Left ventricle myocardium inferior (tissue), 1 donor: ENCODE results near the gene TPH1. TPM values are rescaled to one million over a fixed set of nuclear protein-coding genes. Genes with fewer than 3 reads are reported as not detected.

Source experiments
- DNase-seq: peaks from one replicate; pipeline ENCODE4 v3.0.0-alpha.2; 2020
- H3K27ac ChIP-seq: fragments of 200-600 bp; replicated peaks from 2 replicates; pipeline ENCODE4 v1.8.0; 2021
- H3K27me3 ChIP-seq: fragments of 200-600 bp; 2 replicates; pipeline ENCODE4 v1.8.0; 2021; ENCODE audit warnings: low read depth
- H3K36me3 ChIP-seq: fragments of 200-600 bp; 2 replicates; pipeline ENCODE4 v1.8.0; 2021
- H3K4me1 ChIP-seq: fragments of 200-600 bp; 2 replicates; pipeline ENCODE4 v1.8.0; 2021
- H3K4me3 ChIP-seq: fragments of 200-600 bp; 2 replicates; pipeline ENCODE4 v1.8.0; 2021; ENCODE audit warnings: mild to moderate bottlenecking, moderate library complexity
- H3K9me3 ChIP-seq: fragments of 200-600 bp; replicated peaks from 2 replicates; pipeline ENCODE4 v1.8.0; 2021
- intact Hi-C: fragments of 100-400 bp; cut with micrococcal nuclease; formaldehyde crosslinking; loops from one replicate; pipeline ENCODE4 v1.11.0; 2022
- total RNA-seq: library from RNA; stranded (reverse); fragmentation: NEBNext Ultra II Directional; extraction: Animal tissue kit (Norgen Biotek cat#: 25700); gene quantifications from one replicate; pipeline ENCODE4 v1.2.1, GENCODE V29; 2021
- TF ChIP-seq, protein P1 (sequence below): fragments of 200-600 bp; IDR thresholded peaks from 2 replicates; pipeline ENCODE4 v1.8.0; 2021; ENCODE audit warnings: antibody characterized with exemption, mild to moderate bottlenecking, borderline replicate concordance
- donor health status: DM: no; HTN: yes; CAD: no; lungs with severe emphysema.

The TPH1 gene
- total RNA-seq, 1 donor from 2014 or later, result not detected

DNA sequence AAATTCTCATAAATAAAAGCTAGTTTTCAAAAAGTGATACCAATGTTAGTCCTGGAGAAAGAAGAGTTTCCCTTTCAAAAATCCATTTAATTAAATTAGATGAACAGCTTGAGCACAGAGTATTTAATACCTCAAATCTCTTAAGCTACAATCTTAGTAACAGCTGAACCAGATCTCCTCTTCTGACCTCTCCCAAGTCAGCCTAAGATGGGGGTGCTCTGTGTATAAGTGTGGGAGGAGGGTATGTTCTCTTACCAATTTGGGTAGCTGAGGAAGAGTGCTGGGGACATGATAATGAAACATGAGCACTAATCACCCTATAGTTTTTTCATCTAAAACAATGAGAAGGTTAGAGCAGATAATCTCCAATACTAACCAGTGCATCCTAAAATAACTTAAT lies 9.6 kb downstream of the TPH1 start:
- intact Hi-C loops, result no loop called here
- DNase-seq, result no peak

DNA sequence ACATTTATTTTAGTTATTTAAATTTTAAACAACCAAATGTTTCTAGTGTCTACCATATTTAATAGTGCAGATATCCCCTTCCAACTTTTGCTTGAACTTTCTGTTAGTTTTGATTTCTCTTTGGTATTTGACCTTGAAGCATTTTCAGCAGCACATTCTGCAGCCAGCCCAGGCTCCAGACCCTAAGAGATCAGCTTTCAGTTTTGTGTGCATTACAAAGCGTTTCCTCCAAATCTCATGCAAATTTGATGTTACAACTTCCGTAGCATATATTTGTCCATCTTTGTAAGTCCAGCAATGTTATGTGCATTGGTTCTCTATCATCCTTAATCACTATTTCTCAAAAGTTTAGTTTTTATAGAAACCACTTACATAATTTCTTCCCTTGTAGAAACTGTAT lies 18.6 kb downstream of the TPH1 start:
- Histone ChIP-seq H3K9me3 (no peaks in the 10 kb centered on the region), H3K4me1 (no peaks in the 10 kb centered on the region), H3K36me3 (no peaks in the 10 kb centered on the region), H3K4me3 (no peak overlapping the region), H3K27ac (no peak overlapping the region), H3K27me3 (no peaks in the 10 kb centered on the region)
- DNase-seq, result no peak
- intact Hi-C loops, result no loop called here
- TF ChIP-seq, protein P1, sequence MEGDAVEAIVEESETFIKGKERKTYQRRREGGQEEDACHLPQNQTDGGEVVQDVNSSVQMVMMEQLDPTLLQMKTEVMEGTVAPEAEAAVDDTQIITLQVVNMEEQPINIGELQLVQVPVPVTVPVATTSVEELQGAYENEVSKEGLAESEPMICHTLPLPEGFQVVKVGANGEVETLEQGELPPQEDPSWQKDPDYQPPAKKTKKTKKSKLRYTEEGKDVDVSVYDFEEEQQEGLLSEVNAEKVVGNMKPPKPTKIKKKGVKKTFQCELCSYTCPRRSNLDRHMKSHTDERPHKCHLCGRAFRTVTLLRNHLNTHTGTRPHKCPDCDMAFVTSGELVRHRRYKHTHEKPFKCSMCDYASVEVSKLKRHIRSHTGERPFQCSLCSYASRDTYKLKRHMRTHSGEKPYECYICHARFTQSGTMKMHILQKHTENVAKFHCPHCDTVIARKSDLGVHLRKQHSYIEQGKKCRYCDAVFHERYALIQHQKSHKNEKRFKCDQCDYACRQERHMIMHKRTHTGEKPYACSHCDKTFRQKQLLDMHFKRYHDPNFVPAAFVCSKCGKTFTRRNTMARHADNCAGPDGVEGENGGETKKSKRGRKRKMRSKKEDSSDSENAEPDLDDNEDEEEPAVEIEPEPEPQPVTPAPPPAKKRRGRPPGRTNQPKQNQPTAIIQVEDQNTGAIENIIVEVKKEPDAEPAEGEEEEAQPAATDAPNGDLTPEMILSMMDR, result no peak

More for the DNA sequence above, 9.6 kb downstream of the TPH1 start:
- Histone ChIP-seq H3K36me3 (no peaks in the 10 kb centered on the region), H3K9me3 (no peaks in the 10 kb centered on the region), H3K4me1 (no peaks in the 10 kb centered on the region), H3K4me3 (no peak overlapping the region), H3K27ac (no peak overlapping the region), H3K27me3 (no peaks in the 10 kb centered on the region)
- TF ChIP-seq, protein P1, result no peak

DNA sequence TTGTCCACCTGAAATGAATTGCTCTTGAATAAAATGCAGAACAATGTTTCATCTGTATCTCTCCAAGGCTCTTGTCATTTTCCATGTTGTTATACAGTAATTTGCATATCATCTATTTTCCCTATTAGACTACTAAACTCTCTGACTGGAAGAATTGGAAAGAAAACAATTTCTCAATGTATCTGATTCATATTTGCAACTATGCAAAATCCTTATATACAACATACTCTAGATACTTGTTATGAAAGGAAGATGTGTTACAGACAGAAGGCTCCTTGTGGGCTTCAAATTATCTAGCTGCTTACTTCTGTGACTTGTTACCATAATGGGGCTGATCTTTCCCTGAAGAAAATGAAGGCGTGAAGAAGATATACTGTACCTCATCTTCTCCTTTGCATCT lies 23.6 kb downstream of the TPH1 start:
- TF ChIP-seq, protein P1, result no peak
- Histone ChIP-seq H3K27ac (no peak overlapping the region), H3K4me1 (no peaks in the 10 kb centered on the region), H3K9me3 (no peaks in the 10 kb centered on the region), H3K4me3 (no peak overlapping the region), H3K36me3 (no peaks in the 10 kb centered on the region), H3K27me3 (no peaks in the 10 kb centered on the region)
- no peak for DNase-seq
- intact Hi-C loops, result no loop called here

DNA sequence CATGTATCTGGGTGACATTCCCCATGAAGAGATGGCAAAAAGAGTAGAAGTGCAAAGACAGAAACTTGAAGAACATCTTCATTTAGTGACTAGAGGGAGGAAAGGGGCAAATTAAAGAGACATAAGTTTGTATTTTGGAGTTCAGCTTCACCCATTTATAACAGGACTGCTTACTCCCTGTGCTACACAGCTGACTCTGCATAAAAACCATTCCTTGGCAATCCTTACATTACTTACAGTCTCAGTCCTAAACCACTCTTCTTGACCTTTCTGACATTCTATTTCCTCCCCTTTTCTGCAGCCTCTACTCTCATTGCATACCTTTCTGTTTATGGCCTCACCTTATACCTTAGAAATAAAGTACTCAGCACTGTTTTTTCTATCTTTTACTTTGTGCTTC lies 26.4 kb downstream of the TPH1 start:
- Histone ChIP-seq H3K4me3 (no peak overlapping the region), H3K27me3 (no peaks in the 10 kb centered on the region), H3K36me3 (no peaks in the 10 kb centered on the region), H3K27ac (no peak overlapping the region), H3K4me1 (no peaks in the 10 kb centered on the region), H3K9me3 (no peaks in the 10 kb centered on the region)
- TF ChIP-seq, protein P1, result no peak
- no peak for DNase-seq
- intact Hi-C loops, result loop anchor here (10.0 kb wide), 1 partner anchor 85 kb away; the partner anchor contains the start of gene SAAL1

DNA sequence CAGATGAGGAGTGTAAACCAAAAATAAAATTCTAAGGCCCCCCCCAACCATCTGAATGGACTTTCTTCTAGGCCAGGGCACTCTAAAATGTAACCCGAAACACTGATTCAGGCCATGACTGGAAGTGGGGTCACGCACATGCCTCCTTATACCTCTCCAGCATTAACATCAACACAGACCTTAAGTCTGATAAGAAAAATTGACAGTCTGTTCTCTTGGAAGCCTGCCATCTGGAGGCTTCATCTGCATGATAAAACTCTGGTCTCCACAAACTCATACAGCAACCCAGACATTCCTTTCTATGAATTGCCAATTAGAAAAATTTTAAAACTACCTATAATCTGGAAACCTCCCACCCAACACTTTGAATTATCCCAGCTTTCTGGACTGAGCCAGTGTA lies 29.3 kb downstream of the TPH1 start:
- no peaks in the 10 kb centered on the region for H3K9me3 ChIP-seq
- H3K27ac ChIP-seq, result no peak overlapping the region
- H3K4me3 ChIP-seq, result no peak overlapping the region
- peaks cover 22% of the 10 kb centered on the region for H3K4me1 ChIP-seq
- TF ChIP-seq, protein P1, result no peak
- intact Hi-C loops, result loop anchor here (10.0 kb wide), 1 partner anchor 88 kb away; the partner anchor contains the start of gene SAAL1
- H3K36me3 ChIP-seq, result no peaks in the 10 kb centered on the region
- H3K27me3 ChIP-seq, result no peaks in the 10 kb centered on the region
- DNase-seq, result no peak

DNA sequence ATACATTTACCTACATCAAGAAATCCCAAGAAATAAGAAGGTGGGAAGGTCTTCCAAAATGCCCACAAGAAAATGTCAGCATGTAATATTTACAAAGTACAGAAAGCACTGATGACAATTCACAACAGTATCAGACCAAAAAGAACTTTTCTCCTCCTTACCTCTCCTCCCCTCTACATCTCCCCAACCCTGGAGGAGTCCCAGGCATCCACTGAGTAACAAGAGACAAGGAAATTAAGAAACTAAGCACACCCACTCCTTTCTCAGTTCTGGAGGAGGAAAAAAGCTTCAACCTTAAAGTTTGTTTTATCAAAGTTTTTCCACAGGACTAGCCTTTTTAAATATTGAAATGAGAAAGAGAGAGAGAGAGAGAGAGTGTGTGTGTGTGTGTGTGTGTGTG lies 31.2 kb downstream of the TPH1 start:
- Histone ChIP-seq H3K4me1 (peaks cover 22% of the 10 kb centered on the region), H3K27me3 (no peaks in the 10 kb centered on the region), H3K9me3 (peaks cover 6% of the 10 kb centered on the region), H3K27ac (no peak overlapping the region), H3K36me3 (no peaks in the 10 kb centered on the region), H3K4me3 (no peak overlapping the region)
- no peak for DNase-seq
- TF ChIP-seq, protein P1, result no peak
- intact Hi-C loops, result loop anchor here (10.0 kb wide), 1 partner anchor 90 kb away; the partner anchor contains the start of gene SAAL1
